SK-N-SH (cell line): ENCODE data around the gene CLRN3. TPM values are rescaled to one million over a fixed set of nuclear protein-coding genes. Genes with fewer than 3 reads are reported as not detected.

Source experiments
- CTCF ChIA-PET: fragments of 300-600, 350-600 bp; formaldehyde crosslinking; extraction: SDS; loops from one replicate; lab custom pipeline; 2021; lab: Yijun Ruan, JAX
- POLR2A ChIA-PET: fragments of 350-600 bp; sonication (Branson Sonifier 250); formaldehyde crosslinking; extraction: SDS; loops from one replicate; lab custom pipeline; 2020; ENCODE audit warnings: antibody characterized with exemption, inconsistent platforms; lab: Yijun Ruan, JAX
- DNase-seq: peaks from one replicate; pipeline ENCODE4 v3.0.0; 2012
- H2AFZ ChIP-seq: fragments of 200-600 bp; sonication (generic); 2 replicates; pipeline ENCODE4 v1.8.1; 2016; ENCODE audit warnings: antibody characterized with exemption, mild to moderate bottlenecking, low read depth
- H3F3A ChIP-seq: fragments of 200-600 bp; sonication (generic); replicated peaks from 2 replicates; pipeline ENCODE3; 2016; ENCODE audit warnings: antibody characterized with exemption, mild to moderate bottlenecking; ENCODE audit not compliant: insufficient read depth
- H3K27ac ChIP-seq, 2 experiments: fragments of 200-500 bp in 1 of 2; fragments of 200-600 bp in 1 of 2; sonication (Bioruptor generic) in 1 of 2; sonication (generic), shearing (Covaris generic) in 1 of 2; 2 replicates each; pipeline versions ENCODE4 v1.5.1 to v1.6.1; 2014 to 2016; ENCODE audit warnings: low read depth in 2 of 2, inconsistent platforms in 1 of 2, low read length in 1 of 2, mild to moderate bottlenecking in 1 of 2, mixed read lengths in 1 of 2
- H3K27me3 ChIP-seq: fragments of 200-600 bp; sonication (generic), shearing (Covaris generic); 2 replicates; pipeline ENCODE4 v1.6.1; 2016; ENCODE audit warnings: mixed run types; ENCODE audit not compliant: insufficient read depth
- H3K36me3 ChIP-seq, 2 experiments: fragments of 200-500 bp in 1 of 2; fragments of 200-600 bp in 1 of 2; sonication (Bioruptor generic) in 1 of 2; sonication (generic) in 1 of 2; replicated peaks in 1 of 2; 2 replicates each; pipeline versions ENCODE3 to v1.5.1; 2014 to 2016; ENCODE audit warnings: low read length in 1 of 2, mild to moderate bottlenecking in 1 of 2; ENCODE audit not compliant: insufficient read depth in 2 of 2, control insufficient read depth in 1 of 2
- H3K4me1 ChIP-seq, 2 experiments: fragments of 200-500 bp in 1 of 2; fragments of 200-600 bp in 1 of 2; sonication (Bioruptor generic) in 1 of 2; sonication (generic), shearing (Covaris generic) in 1 of 2; 2 replicates each; pipeline versions ENCODE4 v1.5.1 to v1.6.1; 2014 to 2016; ENCODE audit warnings: low read depth in 1 of 2, low read length in 1 of 2, mixed run types in 1 of 2; ENCODE audit not compliant: insufficient read depth in 2 of 2, control insufficient read depth in 1 of 2
- H3K4me2 ChIP-seq: fragments of 200-600 bp; sonication (generic), shearing (Covaris generic); 2 replicates; pipeline ENCODE4 v1.6.1; 2017; ENCODE audit warnings: mixed run types
- H3K4me3 ChIP-seq, 2 experiments: fragments of 200-500 bp in 1 of 2; fragments of 200-600 bp in 1 of 2; sonication (Bioruptor generic) in 1 of 2; sonication (generic), shearing (Covaris generic) in 1 of 2; 2 replicates each; pipeline versions ENCODE4 v1.5.1 to v1.8.1; 2014 to 2016; ENCODE audit warnings: low read depth in 2 of 2, inconsistent platforms in 1 of 2, low read length in 1 of 2, mild to moderate bottlenecking in 1 of 2, mixed read lengths in 1 of 2, moderate library complexity in 1 of 2
- H3K79me2 ChIP-seq: fragments of 200-600 bp; sonication (generic); 2 replicates; pipeline ENCODE4 v1.8.1; 2017; ENCODE audit warnings: mild to moderate bottlenecking; ENCODE audit not compliant: insufficient read depth
- H3K9ac ChIP-seq: fragments of 200-600 bp; sonication (generic); 2 replicates; pipeline ENCODE4 v1.6.1; 2017; ENCODE audit warnings: mixed run types
- H3K9me2 ChIP-seq: fragments of 200-600 bp; sonication (generic); 2 replicates; pipeline ENCODE4 v1.6.1; 2017; ENCODE audit warnings: mixed run types
- H3K9me3 ChIP-seq: fragments of 200-600 bp; sonication (generic); 2 replicates; pipeline ENCODE4 v1.6.1; 2017; ENCODE audit warnings: mixed run types, mild to moderate bottlenecking, moderate library complexity
- H4K20me1 ChIP-seq: fragments of 200-600 bp; sonication (generic); 2 replicates; pipeline ENCODE4 v1.6.1; 2017; ENCODE audit warnings: mild to moderate bottlenecking, mixed run types; ENCODE audit not compliant: insufficient read depth
- CHD2 ChIP-seq: fragments of 150-350 bp; IDR thresholded peaks from 2 replicates; pipeline ENCODE4 v1.6.1; 2018; ENCODE audit warnings: low read length; ENCODE audit not compliant: partially characterized antibody
- ELF1 ChIP-seq: IDR thresholded peaks from 2 replicates; pipeline ENCODE4 v1.4.0; 2012
- EZH2phosphoT487 ChIP-seq: fragments of 200-600 bp; sonication (generic); IDR thresholded peaks from 2 replicates; pipeline ENCODE4 v1.6.1; 2017; ENCODE audit warnings: low read depth, mixed run types, mild to moderate bottlenecking, antibody characterized with exemption, moderate library complexity, borderline replicate concordance
- FOXJ3 ChIP-seq: sonication (generic); formaldehyde crosslinking; IDR thresholded peaks from 2 replicates; pipeline ENCODE4 v1.5.1; 2020; ENCODE audit warnings: mild to moderate bottlenecking, missing genetic modification reagents
- GATA2 ChIP-seq: sonication (generic); formaldehyde crosslinking; IDR thresholded peaks from 2 replicates; pipeline ENCODE4 v1.5.0; 2020; ENCODE audit warnings: mild to moderate bottlenecking, missing genetic modification reagents
- JUND ChIP-seq: IDR thresholded peaks from 2 replicates; pipeline ENCODE4 v1.4.0; 2012
- MEF2A ChIP-seq: IDR thresholded peaks from 2 replicates; pipeline ENCODE4 v1.4.0; 2012; ENCODE audit warnings: low read depth, borderline replicate concordance
- MXI1 ChIP-seq: IDR thresholded peaks from 2 replicates; pipeline ENCODE4 v1.6.1; 2012; ENCODE audit warnings: mild to moderate bottlenecking, low read depth, low read length, improper control_type of control experiment
- NFIC ChIP-seq: IDR thresholded peaks from 2 replicates; pipeline ENCODE4 v1.4.0; 2012; ENCODE audit warnings: borderline replicate concordance
- POLR2AphosphoS5 ChIP-seq: IDR thresholded peaks from 2 replicates; pipeline ENCODE4 v1.6.1; 2012; ENCODE audit warnings: low read depth, low read length
- RAD21 ChIP-seq: IDR thresholded peaks from 2 replicates; pipeline ENCODE4 v1.6.1; 2012; ENCODE audit warnings: mild to moderate bottlenecking, low read length
- RCOR1 ChIP-seq: fragments of 150-350 bp; IDR thresholded peaks from 2 replicates; pipeline ENCODE4 v1.6.1; 2017; ENCODE audit warnings: antibody characterized with exemption, low read length
- REST ChIP-seq: IDR thresholded peaks from 2 replicates; pipeline ENCODE4 v1.6.1; 2012; ENCODE audit warnings: mild to moderate bottlenecking, low read depth, low read length, moderate library complexity
- RFX5 ChIP-seq: IDR thresholded peaks from 2 replicates; pipeline ENCODE4 v1.6.1; 2012; ENCODE audit warnings: mild to moderate bottlenecking, improper control_type of control experiment, low read length
- SMC3 ChIP-seq: IDR thresholded peaks from 2 replicates; pipeline ENCODE4 v1.6.1; 2012; ENCODE audit warnings: low read depth, low read length, improper control_type of control experiment
- TAF1 ChIP-seq: IDR thresholded peaks from 2 replicates; pipeline ENCODE4 v1.6.1; 2012; ENCODE audit warnings: low read depth, mild to moderate bottlenecking, low read length, moderate library complexity, borderline replicate concordance
- USF2 ChIP-seq: fragments of 150-350 bp; IDR thresholded peaks from 2 replicates; pipeline ENCODE4 v1.6.1; 2017; ENCODE audit warnings: antibody characterized with exemption, low read length, low read depth, borderline replicate concordance
- WGBS: methylation state at CpG from one replicate; pipeline ENCODE4 v1.1.6; 2017; ENCODE audit warnings: low lambda C conversion rate; 5-methylcytosine and 5-hydroxymethylcytosine counted together
- polyA plus RNA-seq, 3 experiments: library from polyadenylated mRNA; depleted of rRNA; stranded (reverse); fragments of >200 nt; gene quantifications; 2 replicates each; pipeline ENCODE4 v1.2.3, GENCODE V29; 2012
- TF ChIP-seq, protein P1 (sequence below): IDR thresholded peaks from 2 replicates; pipeline ENCODE4 v1.4.0; 2012; ENCODE audit warnings: low read depth, borderline replicate concordance
- TF ChIP-seq, protein P2 (sequence below): IDR thresholded peaks from 2 replicates; pipeline ENCODE4; 2012

CLRN3 gene
- polyA plus RNA-seq, 1 of the 3 experiments (the other 2 are of a cell fraction), result 0.25 TPM

- ChIA-PET POLR2A (no interaction called here), CTCF (interaction anchor here (1.1 to 1.9 kb wide), 3 partner anchors 29 to 128 kb away, joined by 3 to 7 read pairs (median 4); no protein-coding TSS in a partner anchor)
- Histone ChIP-seq H3K36me3 (no peaks in the 10 kb centered on the region), H3K79me2 (no peaks in the 10 kb centered on the region), H3K9me2 (no peaks in the 10 kb centered on the region), H3K4me2 (no peak overlapping the region), H3K4me1 (peaks cover 0 to 4% of the 10 kb centered on the region in 2 experiments; a peak in 1 of 4 replicates), H3F3A (no peaks in the 10 kb centered on the region), H3K27ac (no peak overlapping the region), H3K4me3 (no peak overlapping the region), H3K9ac (no peak overlapping the region), H3K27me3 (no peaks in the 10 kb centered on the region; the same call in 1 of the 2 replicates), H2AFZ (no peak overlapping the region), H3K9me3 (no peaks in the 10 kb centered on the region), H4K20me1 (no peaks in the 10 kb centered on the region)
- 40% methylated on average over 4 of the region's 4 CpGs for WGBS
- TF ChIP-seq ELF1, result no peak
- no peak for TF ChIP-seq JUND
- TF ChIP-seq TAF1, result no peak
- DNase-seq, result no peak
These were observed 9.8 kb downstream of the CLRN3 start for GRCh38 chr10:127882801-127883459.

DNA sequence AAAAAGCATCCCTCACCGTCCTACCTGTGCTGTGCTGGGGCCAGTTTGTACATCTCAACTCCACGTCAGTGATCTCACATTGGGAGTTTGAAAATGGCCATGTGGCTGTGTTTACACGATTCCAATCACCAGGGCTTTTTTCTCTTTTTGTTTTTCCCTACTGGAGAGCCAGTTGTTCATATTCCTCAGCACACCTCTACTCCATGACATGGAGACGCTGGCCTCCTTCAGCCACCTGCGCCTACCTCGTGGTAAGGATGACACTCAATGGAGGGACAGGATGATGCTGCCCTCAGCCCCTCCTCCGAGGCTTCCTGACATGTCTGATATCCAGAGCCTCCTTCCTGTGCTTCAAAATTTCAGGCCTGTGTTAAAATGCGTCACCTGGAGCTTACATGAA is 10.3 kb downstream of the CLRN3 start:
- Histone ChIP-seq H3K9ac (no peak overlapping the region), H3K4me2 (no peak overlapping the region), H3K27ac (no peak overlapping the region), H3K9me2 (no peaks in the 10 kb centered on the region), H3K4me1 (no peaks in the 10 kb centered on the region), H4K20me1 (no peaks in the 10 kb centered on the region), H3K4me3 (no peak overlapping the region), H3F3A (no peaks in the 10 kb centered on the region), H2AFZ (no peak overlapping the region), H3K9me3 (no peaks in the 10 kb centered on the region), H3K79me2 (no peaks in the 10 kb centered on the region), H3K27me3 (no peaks in the 10 kb centered on the region; the same call in 1 of the 2 replicates), H3K36me3 (no peaks in the 10 kb centered on the region)
- 51% methylated on average over 8 of the region's 8 CpGs for WGBS
- DNase-seq, result no peak
- TF ChIP-seq GATA2 (CRISPR knock-in tag) (no peak), RAD21 (no peak), POLR2AphosphoS5 (no peak), FOXJ3 (no peak), SMC3 (no peak), NFIC (no peak), RCOR1 (no peak), JUND (no peak), TAF1 (no peak), MEF2A (no peak), USF2 (no peak), RFX5 (no peak), EZH2phosphoT487 (no peak), ELF1 (no peak), MXI1 (no peak), CHD2 (no peak), REST (no peak)
- TF ChIP-seq, protein P1, sequence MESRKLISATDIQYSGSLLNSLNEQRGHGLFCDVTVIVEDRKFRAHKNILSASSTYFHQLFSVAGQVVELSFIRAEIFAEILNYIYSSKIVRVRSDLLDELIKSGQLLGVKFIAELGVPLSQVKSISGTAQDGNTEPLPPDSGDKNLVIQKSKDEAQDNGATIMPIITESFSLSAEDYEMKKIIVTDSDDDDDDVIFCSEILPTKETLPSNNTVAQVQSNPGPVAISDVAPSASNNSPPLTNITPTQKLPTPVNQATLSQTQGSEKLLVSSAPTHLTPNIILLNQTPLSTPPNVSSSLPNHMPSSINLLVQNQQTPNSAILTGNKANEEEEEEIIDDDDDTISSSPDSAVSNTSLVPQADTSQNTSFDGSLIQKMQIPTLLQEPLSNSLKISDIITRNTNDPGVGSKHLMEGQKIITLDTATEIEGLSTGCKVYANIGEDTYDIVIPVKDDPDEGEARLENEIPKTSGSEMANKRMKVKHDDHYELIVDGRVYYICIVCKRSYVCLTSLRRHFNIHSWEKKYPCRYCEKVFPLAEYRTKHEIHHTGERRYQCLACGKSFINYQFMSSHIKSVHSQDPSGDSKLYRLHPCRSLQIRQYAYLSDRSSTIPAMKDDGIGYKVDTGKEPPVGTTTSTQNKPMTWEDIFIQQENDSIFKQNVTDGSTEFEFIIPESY, result no peak
- TF ChIP-seq, protein P2, sequence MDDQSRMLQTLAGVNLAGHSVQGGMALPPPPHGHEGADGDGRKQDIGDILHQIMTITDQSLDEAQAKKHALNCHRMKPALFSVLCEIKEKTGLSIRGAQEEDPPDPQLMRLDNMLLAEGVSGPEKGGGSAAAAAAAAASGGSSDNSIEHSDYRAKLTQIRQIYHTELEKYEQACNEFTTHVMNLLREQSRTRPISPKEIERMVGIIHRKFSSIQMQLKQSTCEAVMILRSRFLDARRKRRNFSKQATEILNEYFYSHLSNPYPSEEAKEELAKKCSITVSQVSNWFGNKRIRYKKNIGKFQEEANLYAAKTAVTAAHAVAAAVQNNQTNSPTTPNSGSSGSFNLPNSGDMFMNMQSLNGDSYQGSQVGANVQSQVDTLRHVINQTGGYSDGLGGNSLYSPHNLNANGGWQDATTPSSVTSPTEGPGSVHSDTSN, result no peak
- POLR2A ChIA-PET, result no interaction called here
- CTCF ChIA-PET, result interaction anchor here (1.1 to 1.9 kb wide), 3 partner anchors 28 to 187 kb away, joined by 3 to 7 read pairs (median 4); no protein-coding TSS in a partner anchor
